Stimulated activated CD8-positive, alpha-beta memory T cell treated with anti-CD3 and anti-CD28 coated beads, Interleukin-7, amount 100 ng/mL, for 48 hours (primary cell): Measurements from ENCODE around the gene IFNAR1.
"Not testable (repeated sequence)": the region's sequence is repeated elsewhere in the genome, so short reads cannot be mapped to it uniquely, and the experiment has no call there.

Experiments used
- DNase-seq, 2 donors: peaks; one replicate each; pipeline ENCODE4 v3.0.0-alpha.2; 2020; ENCODE audit warnings: low read depth in 1 of 2; ENCODE audit errors: extremely low read depth in 1 of 2

IFNAR1 gene

GRCh38 chr21:33305938-33306337, 18.8 kb upstream of the IFNAR1 start:
- DNase-seq, result no peak

- no peak for DNase-seq
These were observed 15.9 kb upstream of the IFNAR1 start for GRCh38 chr21:33308586-33309490.

GRCh38 chr21:33309778-33310177, 15.0 kb upstream of the IFNAR1 start:
- no peak for DNase-seq

GRCh38 chr21:33312121-33312520, 12.6 kb upstream of the IFNAR1 start:
- no peak for DNase-seq

GRCh38 chr21:33313183-33313582, 11.6 kb upstream of the IFNAR1 start:
- no peak for DNase-seq

- DNase-seq, result no peak
These were observed 11.2 kb upstream of the IFNAR1 start for GRCh38 chr21:33313611-33314010.

- DNase-seq, result no peak
These were observed 10.7 kb upstream of the IFNAR1 start for GRCh38 chr21:33314111-33314510.

GRCh38 chr21:33315946-33316710, 8.6 kb upstream of the IFNAR1 start:
- DNase-seq, result no peak

- no peak for DNase-seq
These were observed 7.6 kb upstream of the IFNAR1 start for GRCh38 chr21:33317145-33317544.

GRCh38 chr21:33317786-33318486, 6.8 kb upstream of the IFNAR1 start:
- DNase-seq, result no peak

GRCh38 chr21:33321005-33321404, 3.8 kb upstream of the IFNAR1 start:
- DNase-seq, result not testable (repeated sequence)

GRCh38 chr21:33323610-33324009, 1.2 kb upstream of the IFNAR1 start:
- DNase-seq, result not testable (repeated sequence)

GRCh38 chr21:33325222-33326067, 675 bp downstream of the IFNAR1 start:
- peak; percentile 29 to 57 for DNase-seq

GRCh38 chr21:33327326-33327725, 2.6 kb downstream of the IFNAR1 start:
- DNase-seq, result no peak

- no peak for DNase-seq
These were observed 3.1 kb downstream of the IFNAR1 start for GRCh38 chr21:33327792-33328433.

GRCh38 chr21:33330726-33331125, 6.0 kb downstream of the IFNAR1 start:
- no peak for DNase-seq

- no peak for DNase-seq
These were observed 7.4 kb downstream of the IFNAR1 start for GRCh38 chr21:33332143-33332542.

GRCh38 chr21:33334191-33334590, 9.4 kb downstream of the IFNAR1 start:
- no peak for DNase-seq

GRCh38 chr21:33334824-33335223, 10.1 kb downstream of the IFNAR1 start:
- no peak for DNase-seq

- DNase-seq, result no peak
These were observed 14.4 kb downstream of the IFNAR1 start for GRCh38 chr21:33339135-33339534.
